GM21447 (cell line): ENCODE measurements around the gene LCE2C.
"Not testable (repeated sequence)": the region's sequence is repeated elsewhere in the genome, so short reads cannot be mapped to it uniquely, and the experiment has no call there.

Experiments used
- ATAC-seq: cut with Tn5 transposase; IDR thresholded peaks from one replicate; pipeline ENCODE4 v1.9.1; 2021; ENCODE audit not compliant: unreplicated experiment

Gene LCE2C, protein sequence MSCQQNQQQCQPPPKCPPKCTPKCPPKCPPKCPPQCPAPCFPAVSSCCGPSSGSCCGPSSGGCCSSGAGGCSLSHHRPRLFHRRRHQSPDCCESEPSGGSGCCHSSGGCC

GRCh38 chr1:152674983-152675382 is at the start of gene LCE2C:
Gene LCE2C, plus strand, starts transcription at chr1:152675279. Its CDS starts 737 bp downstream, at chr1:152676016.
- ATAC-seq = not testable (repeated sequence)

DNA sequence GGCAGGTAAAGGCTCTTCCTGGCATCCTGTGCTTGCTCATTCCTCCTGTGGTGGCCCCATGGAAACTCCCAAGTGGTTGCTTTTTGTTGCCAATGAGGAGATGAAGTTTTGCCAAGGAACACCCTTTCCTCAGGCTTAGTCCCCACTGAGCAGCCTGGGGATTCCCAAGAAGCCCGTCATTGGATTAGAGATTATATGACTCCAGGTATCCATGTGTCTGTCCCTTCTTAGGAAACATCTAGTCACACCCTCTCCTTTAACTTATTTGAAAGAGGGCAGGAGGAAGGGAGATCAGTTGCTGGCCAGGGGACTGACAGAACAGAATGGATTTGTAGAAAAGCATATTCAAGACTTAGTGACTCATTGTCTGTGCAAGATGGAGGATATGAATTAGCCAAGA is 48.3 kb upstream of the LCE2C start:
- no peak for ATAC-seq

- ATAC-seq = no peak
Measured at GRCh38 chr1:152630596-152630995, 44.5 kb upstream of the LCE2C start.

GRCh38 chr1:152640351-152640750 is 34.7 kb upstream of the LCE2C start:
- no peak for ATAC-seq

GRCh38 chr1:152643945-152644344 is 31.1 kb upstream of the LCE2C start:
- no peak for ATAC-seq

GRCh38 chr1:152645146-152645545 is 29.9 kb upstream of the LCE2C start:
- no peak for ATAC-seq

DNA sequence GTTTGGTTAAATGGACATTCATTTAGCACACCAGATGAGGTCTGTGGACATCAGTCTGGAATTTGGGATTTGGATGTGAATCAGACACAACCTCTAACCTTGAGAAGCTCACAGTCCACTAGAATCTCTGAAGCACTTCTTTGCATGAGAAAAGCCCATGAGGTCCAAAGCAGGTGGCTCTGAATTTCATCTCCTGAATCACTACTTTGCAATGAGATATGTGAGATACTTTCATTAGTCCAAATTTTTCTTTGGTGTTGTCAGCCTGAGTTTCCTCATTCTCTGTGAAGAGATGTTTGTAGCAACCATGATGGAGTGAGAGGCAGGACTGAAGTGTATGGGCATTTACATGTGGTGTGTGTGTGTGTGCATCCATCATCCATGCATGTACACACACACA is 28.4 kb upstream of the LCE2C start:
- no peak for ATAC-seq

- no peak for ATAC-seq
Measured at GRCh38 chr1:152654110-152654509, 21.0 kb upstream of the LCE2C start.

DNA sequence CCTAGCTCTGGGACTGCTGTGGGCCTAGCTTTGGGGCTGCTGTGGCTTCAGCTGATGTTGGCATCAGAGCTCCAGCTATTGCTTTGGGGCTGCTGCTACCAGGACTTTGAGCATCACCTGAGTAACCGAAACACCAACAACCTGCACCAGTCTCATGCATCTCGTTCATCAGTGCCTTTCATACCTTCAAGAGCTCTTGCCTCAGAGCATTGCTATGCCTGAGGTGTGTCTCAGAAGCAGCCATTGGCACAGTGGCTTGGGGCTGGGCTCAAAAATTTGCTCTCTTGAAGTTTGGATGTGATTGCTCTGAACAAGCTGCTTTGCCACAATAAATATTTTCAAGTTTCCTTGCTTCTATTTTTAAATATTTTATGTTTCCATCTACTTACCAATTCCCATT is 18.6 kb upstream of the LCE2C start:
- no peak for ATAC-seq

GRCh38 chr1:152657677-152658076 is 17.4 kb upstream of the LCE2C start:
- no peak for ATAC-seq

DNA sequence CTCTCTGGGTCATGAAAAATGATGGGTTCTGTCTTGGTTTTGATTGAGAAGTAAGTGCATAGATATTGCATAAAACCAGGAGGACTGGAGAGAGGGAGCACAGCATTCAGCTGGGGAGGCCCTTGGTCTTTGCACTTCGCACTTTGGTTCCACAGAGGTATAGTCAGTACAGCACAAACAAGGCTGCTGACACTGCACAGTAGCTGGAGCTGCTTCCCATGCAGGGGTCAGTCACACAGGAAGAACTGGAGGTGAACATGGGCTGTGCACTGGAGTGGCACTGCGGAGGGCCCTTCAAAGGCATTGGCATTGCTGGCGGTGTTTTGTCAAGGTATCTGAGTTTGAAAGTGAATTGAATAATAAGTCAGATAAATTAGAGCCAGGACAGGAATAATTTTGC is 16.4 kb upstream of the LCE2C start:
- no peak for ATAC-seq

DNA sequence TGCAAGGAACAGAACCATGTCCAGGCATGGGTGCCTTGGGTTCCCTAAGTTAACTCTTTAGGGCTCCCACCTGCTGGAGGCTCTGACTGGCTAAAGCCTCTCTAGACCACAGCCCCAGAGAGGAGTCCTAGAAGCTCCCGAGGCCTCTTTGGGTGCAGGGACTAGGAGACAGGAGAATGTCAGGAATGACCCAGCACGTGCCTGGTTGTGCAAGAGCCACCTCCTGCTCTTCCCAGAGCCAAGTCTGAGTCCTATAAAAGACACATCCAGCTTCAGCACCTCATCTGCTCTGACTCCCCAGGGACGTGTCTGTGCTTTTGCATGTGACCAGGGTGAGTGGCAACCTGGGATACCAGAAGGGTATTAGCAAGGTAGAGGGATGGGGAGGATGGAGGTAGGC is 12.0 kb upstream of the LCE2C start, which contains the start of gene LCE2D:
TSS of gene LCE2D (plus strand) at position 283 of the 400 bp plus-strand sequence. CDS start 726 bp downstream, outside the sequence.
- ATAC-seq = no peak

- not testable (repeated sequence) for ATAC-seq
Measured at GRCh38 chr1:152666171-152666570, 8.9 kb upstream of the LCE2C start.

DNA sequence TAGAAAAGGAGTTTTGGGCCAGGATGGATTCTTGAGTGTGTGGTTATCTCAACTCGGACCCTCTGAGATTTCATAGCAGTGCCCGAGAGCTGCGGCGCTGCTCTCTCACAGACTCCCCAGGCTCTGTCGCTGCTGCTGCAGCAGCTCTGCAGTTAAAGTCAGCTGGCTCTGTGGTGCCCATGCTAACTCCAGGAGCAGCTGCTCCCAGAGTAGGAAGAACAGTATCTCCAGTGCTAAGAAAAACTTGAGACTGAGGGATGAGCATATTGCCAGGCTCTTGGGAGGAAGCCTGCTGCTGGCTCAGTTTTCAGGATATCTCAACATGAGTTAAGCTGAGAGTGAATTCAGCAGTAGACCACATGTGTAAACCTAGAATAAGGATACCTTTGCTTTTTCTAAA is 7.4 kb upstream of the LCE2C start:
- ATAC-seq = no peak

GRCh38 chr1:152673016-152673415 is 2.1 kb upstream of the LCE2C start:
- ATAC-seq = no peak

DNA sequence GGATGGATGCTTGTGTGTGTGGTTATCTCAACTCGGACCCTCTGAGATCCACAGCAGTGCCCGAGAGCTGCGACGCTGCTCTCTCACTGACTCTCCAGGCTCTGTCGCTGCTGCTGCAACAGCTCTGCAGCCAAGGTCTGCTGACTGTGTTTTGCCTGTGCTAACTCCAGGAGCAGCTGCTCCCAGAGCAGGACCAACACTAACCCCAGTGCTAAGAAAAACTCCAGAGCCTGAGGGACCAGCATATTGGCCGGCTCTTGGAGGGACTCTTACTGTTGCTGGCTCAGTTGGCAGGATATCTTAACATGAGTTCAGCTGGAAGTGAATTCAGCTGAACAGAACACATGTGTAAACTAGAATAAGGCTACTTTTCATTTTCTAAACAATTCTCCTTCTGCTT is 4.4 kb downstream of the LCE2C start:
- ATAC-seq = no peak

DNA sequence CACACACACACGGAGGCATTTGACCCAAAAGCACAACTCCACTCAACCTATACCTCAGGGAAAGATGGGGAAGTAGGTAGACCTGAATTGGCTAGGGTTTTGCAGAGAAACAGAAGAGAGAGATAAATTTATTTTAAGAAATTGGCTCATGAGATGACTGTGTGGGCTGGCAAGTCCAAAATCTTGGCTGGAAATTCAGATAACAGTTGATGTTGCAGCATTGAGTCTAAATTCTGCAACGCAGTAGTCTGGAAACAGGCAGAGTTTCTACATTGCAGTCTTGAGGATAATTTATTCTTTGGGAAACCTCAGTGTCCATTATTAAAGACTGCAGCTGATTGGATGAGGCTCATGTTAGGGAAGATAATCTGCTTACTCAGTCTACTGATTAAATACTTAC is 6.5 kb downstream of the LCE2C start:
- no peak for ATAC-seq

GRCh38 chr1:152683846-152684245 is 8.8 kb downstream of the LCE2C start:
- ATAC-seq = no peak

GRCh38 chr1:152685823-152686222 is 10.7 kb downstream of the LCE2C start, which contains the start of gene LCE2B:
Gene LCE2B, plus strand, starts transcription at chr1:152686123. Its CDS starts 721 bp downstream, at chr1:152686844.
- not testable (repeated sequence) for ATAC-seq

DNA sequence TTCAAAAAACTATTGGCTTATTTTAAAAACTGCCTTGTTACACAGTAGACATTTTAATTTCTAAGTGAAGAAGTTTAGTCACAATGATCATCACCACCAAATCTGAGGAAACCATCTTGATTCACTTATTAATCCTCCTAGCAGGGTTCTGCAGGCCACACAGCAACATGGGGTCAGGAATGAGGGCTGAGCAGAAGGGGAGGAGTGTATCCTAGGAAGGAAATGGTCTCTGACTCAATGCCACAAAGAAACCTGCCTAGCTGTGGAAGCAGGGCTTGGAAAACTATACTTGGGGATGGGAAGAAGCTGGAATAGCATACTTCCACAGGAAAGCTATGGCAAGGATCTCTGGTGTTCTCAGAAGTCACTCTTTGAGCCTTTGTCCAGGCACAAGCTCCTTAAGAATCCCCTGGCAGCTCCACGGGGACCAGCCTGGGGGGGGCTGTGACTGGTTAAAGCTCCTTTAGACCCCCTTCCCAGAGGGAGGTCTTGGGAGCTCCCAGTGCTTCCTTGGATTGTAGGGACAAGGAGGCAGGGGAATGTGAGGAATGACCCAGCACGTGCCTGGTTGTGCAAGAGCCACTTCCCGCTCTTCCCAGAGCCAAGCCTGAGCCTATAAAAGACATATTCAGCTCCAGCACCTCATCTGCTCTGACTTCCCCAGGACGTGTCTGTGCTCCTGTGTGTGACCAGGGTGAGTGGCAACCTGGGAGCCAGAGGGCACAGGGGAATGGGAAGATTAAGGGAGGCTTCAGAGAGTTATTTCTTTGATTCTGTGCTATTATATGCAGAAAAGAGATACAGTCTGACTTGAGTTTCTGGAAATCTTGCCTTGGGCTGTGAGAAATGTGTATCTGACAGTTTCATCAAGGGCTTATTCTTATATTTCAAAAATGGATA is 22.9 kb downstream of the LCE2C start, which contains the start of gene LCE2A:
TSS of gene LCE2A (plus strand) at position 645 of the 900 bp plus-strand sequence. CDS start 557 bp downstream, outside the sequence.
- no peak for ATAC-seq

GRCh38 chr1:152699746-152700145 is 24.7 kb downstream of the LCE2C start:
- ATAC-seq = no peak

- ATAC-seq = no peak
Measured at GRCh38 chr1:152707860-152708259, 32.8 kb downstream of the LCE2C start, which contains the start of gene LCE4A. Gene LCE4A, plus strand, starts transcription at chr1:152708160. Its CDS starts 916 bp downstream, at chr1:152709076.
